Fibroblast of gingiva (primary cell): ENCODE data around the gene CHMP5.
A peak's percentile ranks its signal among the peaks of the same experiment; 100 is the strongest.
"Not testable (repeated sequence)": the region's sequence is repeated elsewhere in the genome, so short reads cannot be mapped to it uniquely, and the experiment has no call there.

Source experiments
- DNase-seq: peaks from one replicate; pipeline ENCODE4 v3.0.0-alpha.2; 2011; ENCODE audit warnings: low read depth

Gene CHMP5

GRCh38 chr9:33277484-33277883, 12.6 kb downstream of the CHMP5 start:
- no peak for DNase-seq

DNA sequence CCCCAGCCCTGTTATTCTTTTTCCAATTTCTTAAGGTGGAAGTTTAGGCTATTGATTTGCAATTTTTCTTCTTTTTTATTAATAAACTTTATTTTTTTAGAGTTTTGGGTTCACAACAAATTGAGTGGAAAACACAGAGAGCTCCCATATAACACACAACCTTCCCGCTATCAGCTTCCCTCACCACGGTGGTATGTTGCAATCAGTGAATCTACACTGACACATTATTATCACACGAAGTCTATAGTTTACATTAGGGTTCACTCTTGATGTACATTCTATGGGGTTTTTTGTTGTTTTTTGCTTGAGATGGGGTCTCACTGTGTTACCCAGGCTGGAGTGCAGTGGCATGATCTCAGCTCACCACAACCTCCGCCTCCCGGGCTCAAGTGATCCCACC, 20.7 kb downstream of the CHMP5 start:
- DNase-seq, result no peak

- peak; percentile 75 for DNase-seq
Measured at GRCh38 chr9:33287087-33287490, 22.2 kb downstream of the CHMP5 start.

DNA sequence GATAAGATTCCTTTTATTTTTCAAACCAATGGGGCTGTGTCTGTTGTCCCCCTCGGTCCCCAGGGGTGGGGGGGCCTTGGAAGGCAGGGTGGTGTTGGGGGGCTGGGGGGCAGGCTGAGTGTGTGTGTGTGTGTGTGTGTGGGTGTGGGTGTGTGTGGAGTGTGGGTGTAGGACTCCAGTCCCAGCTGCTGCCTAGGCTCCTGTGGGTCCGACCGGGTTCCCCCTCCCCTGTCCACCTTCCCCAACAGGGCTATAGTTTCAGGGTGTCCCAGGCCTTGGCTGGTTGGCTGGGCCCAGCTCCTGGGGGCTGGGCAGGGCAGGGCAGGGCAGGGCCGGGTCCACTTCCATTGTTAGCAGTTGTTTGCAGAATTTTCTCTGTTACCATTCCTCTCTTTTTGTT, 23.4 kb downstream of the CHMP5 start:
- no peak for DNase-seq

DNA sequence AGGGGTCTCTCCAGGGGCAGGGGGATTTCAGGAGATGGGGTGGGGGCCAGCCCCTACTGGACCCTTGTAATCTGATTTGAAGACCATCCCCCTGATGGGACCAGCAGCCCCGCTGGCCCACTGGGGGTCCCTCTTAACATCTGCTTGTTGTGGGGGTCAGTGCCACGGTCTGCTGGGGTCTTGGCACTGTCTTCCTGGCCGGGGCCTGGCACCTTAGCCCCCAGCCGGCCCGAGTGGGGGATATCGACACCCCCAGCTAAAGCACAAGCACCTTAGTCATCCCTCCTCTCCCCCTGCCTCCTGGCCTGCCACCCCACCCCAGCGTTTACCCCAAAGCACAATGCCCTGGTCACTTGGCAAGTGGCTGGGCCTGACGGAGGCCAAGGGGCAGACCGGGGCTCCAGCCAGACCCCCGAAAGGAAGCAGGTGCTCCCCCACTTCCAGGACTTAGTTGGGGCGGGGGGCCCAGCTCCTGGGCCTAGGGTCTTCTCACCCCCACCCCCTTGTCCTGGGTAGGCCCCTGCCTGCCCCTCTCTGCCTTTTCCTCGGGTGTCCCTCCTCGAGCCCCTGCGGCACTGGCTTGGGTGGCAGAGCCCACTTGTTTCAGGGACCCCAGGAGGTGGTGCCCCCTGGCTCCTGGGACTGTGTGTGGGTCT, 24.1 kb downstream of the CHMP5 start:
- DNase-seq, result no peak

DNA sequence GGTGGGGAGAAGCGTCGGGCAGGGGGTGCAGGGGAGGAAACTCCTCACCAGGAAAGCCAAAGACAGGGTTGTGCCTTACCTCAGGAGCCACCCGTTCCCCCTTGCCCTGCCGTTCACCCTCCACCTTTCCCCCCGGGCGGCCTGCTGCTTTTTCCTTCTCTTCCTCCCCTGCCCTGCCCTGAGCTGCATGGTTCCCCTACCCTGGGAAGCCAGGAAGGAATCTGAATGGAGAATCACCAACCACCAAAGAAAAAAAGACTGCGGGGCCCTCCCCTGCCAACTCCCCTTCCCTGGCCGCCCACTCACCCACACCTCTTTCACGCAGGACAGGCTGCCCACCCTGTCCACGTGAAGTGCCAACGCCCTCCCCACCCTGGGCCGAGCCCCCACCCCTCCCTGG, 24.6 kb downstream of the CHMP5 start:
- DNase-seq, result no peak

- DNase-seq, result no peak
Measured at GRCh38 chr9:33289936-33290246, 25.0 kb downstream of the CHMP5 start.

- peak; percentile 99 for DNase-seq
Measured at GRCh38 chr9:33290247-33291030, 25.6 kb downstream of the CHMP5 start, which contains the start of gene NFX1. NFX1 (plus strand) TSS chr9:33290516; CDS start chr9:33290573, 57 bp downstream.

GRCh38 chr9:33291031-33291397, 26.2 kb downstream of the CHMP5 start:
- DNase-seq, result no peak

DNA sequence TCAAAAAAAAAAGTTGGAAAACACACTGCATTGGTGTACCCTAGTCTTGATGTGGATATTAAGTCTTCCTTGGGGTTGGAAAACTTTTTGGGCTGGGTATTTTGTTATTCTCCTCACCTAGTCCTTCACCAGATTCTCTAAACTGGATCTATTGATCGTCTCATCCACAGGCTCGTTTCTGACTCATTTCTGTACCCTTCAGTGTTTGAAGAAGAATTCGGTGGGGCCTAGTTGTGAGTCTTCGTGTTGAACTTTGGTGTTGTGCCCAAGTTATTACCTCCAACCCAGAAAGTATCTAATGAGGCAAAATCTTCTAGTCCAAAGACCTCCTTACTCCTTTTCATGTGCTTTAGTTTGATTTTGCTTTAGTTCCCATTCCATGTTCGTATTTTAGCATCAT, 27.1 kb downstream of the CHMP5 start:
- DNase-seq, result no peak

DNA sequence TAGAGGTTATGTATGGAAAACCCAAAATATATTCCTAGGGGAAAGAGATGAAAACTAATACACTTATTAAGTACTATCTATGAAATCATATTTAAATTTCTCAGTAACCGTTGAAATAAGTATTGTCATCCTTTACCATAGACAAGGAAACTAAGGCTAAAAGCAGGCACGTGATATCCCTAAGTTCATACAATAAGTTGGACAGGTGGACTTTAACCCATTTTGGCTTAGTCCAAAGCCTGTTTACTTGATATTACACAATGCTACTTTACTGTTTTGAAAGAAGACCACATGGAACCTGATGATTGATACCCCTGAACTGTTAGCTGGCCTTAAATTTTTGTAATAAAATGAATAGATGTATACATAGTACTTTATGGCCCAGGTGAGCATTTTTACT, 28.9 kb downstream of the CHMP5 start:
- no peak for DNase-seq

- no peak for DNase-seq
Measured at GRCh38 chr9:33294670-33295432, 30.0 kb downstream of the CHMP5 start.

GRCh38 chr9:33295571-33295970, 30.7 kb downstream of the CHMP5 start:
- DNase-seq, result no peak

DNA sequence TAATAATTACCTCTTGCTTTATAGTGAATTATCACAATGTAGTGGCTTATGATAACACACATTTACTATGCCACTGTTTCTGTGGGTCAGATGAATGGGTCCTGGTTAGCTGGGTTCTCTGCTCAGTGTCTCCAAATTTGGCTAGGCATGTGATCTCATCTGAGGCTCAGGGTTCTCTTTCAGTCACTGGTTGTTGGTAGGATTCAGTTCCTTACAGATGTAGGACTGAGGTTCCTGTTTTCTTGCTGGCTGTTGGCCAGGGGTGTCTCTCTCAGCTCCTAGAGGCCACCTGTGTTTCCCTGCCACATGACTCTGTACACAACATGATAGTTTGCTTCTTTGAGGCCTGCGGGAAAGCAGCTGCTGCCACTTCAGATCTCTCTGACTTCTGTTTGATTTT, 32.6 kb downstream of the CHMP5 start:
- no peak for DNase-seq

DNA sequence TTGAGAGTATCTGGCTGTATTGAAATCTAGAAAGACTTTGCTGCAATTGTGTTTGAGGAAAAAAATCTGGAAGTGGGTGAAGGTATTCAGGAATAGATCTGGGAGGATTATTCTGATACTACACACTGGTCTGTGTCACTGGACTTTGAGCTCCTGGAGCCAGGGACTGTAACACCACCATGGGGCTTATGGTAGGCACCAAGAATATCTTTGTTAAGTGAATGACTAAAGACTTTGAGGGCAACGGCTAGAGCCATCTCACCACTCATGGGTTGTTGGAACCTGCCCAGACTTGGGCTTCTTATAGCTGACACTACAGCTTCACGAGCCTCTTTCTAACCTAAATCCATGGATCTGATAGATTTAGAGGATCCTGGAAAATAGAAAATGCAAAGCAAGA, 35.7 kb downstream of the CHMP5 start:
- no peak for DNase-seq

DNA sequence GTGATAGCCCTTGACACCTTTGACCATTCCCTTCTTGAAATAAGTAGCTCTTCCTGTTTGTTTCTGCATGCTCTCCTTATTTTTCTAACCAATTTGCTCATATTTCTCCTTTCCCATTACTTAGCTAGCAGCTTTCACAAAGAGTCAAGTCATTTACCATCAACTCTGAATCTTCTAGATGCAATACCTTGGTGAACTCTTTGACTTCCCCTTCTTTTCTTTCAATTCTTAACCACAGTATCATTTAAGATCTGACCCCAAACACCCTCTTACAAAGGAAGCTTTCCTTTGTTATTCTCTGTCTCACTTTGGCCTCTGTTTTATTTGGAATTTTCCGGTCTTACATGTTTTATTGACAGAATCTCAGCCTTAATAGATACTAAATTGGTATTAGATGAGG, 39.5 kb downstream of the CHMP5 start:
- no peak for DNase-seq

GRCh38 chr9:33306037-33306436, 41.2 kb downstream of the CHMP5 start:
- no peak for DNase-seq

DNA sequence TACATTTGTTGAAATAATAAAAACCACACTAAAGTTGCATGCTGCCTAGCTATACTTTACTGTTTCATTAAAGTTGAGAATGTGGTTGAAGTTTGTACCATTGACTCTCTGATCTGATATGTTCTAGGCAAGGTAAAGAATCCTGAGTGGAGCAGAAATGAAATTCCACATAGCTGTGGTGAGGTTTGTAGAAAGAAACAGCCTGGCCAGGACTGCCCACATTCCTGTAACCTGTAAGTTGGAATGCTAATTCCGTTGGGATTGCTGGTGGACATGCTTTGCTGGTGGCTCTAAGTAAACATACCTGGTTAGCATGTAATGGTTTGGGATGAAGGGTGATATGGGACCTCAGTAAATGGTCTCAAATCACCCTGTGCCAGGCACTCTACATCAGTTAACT, 42.2 kb downstream of the CHMP5 start:
- DNase-seq, result no peak

- DNase-seq, result no peak
Measured at GRCh38 chr9:33309903-33310302, 45.1 kb downstream of the CHMP5 start.

DNA sequence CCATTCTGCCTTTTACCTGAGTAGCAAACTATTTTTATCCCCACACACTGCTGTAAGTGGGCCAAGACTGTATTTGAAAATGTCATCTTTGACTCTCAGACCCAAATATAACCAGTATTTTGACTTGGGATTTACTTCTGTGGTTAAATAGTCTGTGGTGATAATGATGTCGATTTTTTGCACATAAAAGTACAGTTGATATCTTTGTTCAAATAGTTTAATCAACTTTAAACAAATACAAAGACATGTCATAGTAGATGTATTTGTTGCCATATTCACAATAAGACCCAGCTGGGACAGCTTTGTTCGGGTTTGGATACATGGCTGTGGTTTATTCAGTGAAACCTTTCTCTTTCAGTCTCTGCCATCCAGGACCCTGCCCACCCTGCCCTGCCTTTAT, 45.9 kb downstream of the CHMP5 start:
- DNase-seq, result no peak

- no peak for DNase-seq
Measured at GRCh38 chr9:33311953-33312352, 47.1 kb downstream of the CHMP5 start.

- DNase-seq, result no peak
Measured at GRCh38 chr9:33315371-33315770, 50.5 kb downstream of the CHMP5 start.

GRCh38 chr9:33317136-33317535, 52.3 kb downstream of the CHMP5 start:
- not testable (repeated sequence) for DNase-seq
